HAP-1 (cell line): ENCODE results near the gene IGLL1.
A peak's percentile ranks its signal among the peaks of the same experiment; 100 is the strongest.
"Not testable (repeated sequence)": the region's sequence is repeated elsewhere in the genome, so short reads cannot be mapped to it uniquely, and the experiment has no call there.

Experiments
- DNase-seq, 2 experiments: peaks; one replicate each; pipeline ENCODE4 v3.0.0-alpha.2; 2016 to 2020; ENCODE audit warnings: low spot score in 2 of 2
- H3K27me3 ChIP-seq: fragments of 250-450 bp; sonication (Bioruptor Pico); 2 replicates; pipeline ENCODE4 v1.5.1; 2020; ENCODE audit warnings: low read depth, mild to moderate bottlenecking, moderate library complexity
- H3K36me3 ChIP-seq: fragments of 250-450 bp; sonication (Bioruptor Pico); replicated peaks from 2 replicates; pipeline ENCODE4 v1.5.1; 2020; ENCODE audit warnings: mild to moderate bottlenecking
- H3K4me1 ChIP-seq: fragments of 250-450 bp; sonication (Bioruptor Pico); 2 replicates; pipeline ENCODE4 v1.5.1; 2020; ENCODE audit warnings: mild to moderate bottlenecking
- H3K4me3 ChIP-seq: fragments of 250-450 bp; sonication (Bioruptor Pico); 2 replicates; pipeline ENCODE4 v1.5.1; 2020; ENCODE audit warnings: mild to moderate bottlenecking, moderate library complexity
- H3K9me3 ChIP-seq: fragments of 250-450 bp; sonication (Bioruptor Pico); 2 replicates; pipeline ENCODE4 v1.5.1; 2020; ENCODE audit warnings: mild to moderate bottlenecking, moderate library complexity
- in situ Hi-C: fragments of 300-500 bp; cut with MboI; formaldehyde crosslinking; loops from 3 replicates; pipeline ENCODE4 v1.14.3; 2020; ENCODE audit warnings: low sequenced_read_pairs, inconsistent platforms, mixed read lengths

IGLL1 gene

GRCh38 chr22:23549198-23549595 lies 30.9 kb downstream of the IGLL1 start:
- Histone ChIP-seq H3K4me1 (no peaks in the 10 kb centered on the region), H3K4me3 (no peak overlapping the region), H3K36me3 (no peaks in the 10 kb centered on the region), H3K9me3 (peaks cover 8% of the 10 kb centered on the region), H3K27me3 (no peaks in the 10 kb centered on the region)
- DNase-seq = no peak
- in situ Hi-C loops = loop anchor here (10.0 kb wide), 2 partner anchors 46 to 406 kb away; no protein-coding TSS in a partner anchor

- DNase-seq = no peak
- peaks cover 8% of the 10 kb centered on the region for H3K9me3 ChIP-seq
- no peaks in the 10 kb centered on the region for H3K27me3 ChIP-seq
- in situ Hi-C loops = loop anchor here (10.0 kb wide), 2 partner anchors 46 to 406 kb away; no protein-coding TSS in a partner anchor
- H3K4me3 ChIP-seq = no peak overlapping the region
- no peaks in the 10 kb centered on the region for H3K36me3 ChIP-seq
- H3K4me1 ChIP-seq = no peaks in the 10 kb centered on the region
Observed at GRCh38 chr22:23548501-23549197, 31.4 kb downstream of the IGLL1 start.

- H3K4me1 ChIP-seq = no peaks in the 10 kb centered on the region
- DNase-seq = no peak
- H3K27me3 ChIP-seq = no peaks in the 10 kb centered on the region; the same call in 1 of the 2 replicates
- in situ Hi-C loops = loop anchor here (10.0 kb wide), 2 partner anchors 47 to 407 kb away; no protein-coding TSS in a partner anchor
- H3K9me3 ChIP-seq = peaks cover 8% of the 10 kb centered on the region
- no peaks in the 10 kb centered on the region for H3K36me3 ChIP-seq
- no peak overlapping the region for H3K4me3 ChIP-seq
Observed at GRCh38 chr22:23547818-23548500, 32.1 kb downstream of the IGLL1 start.

- not testable (repeated sequence) for H3K36me3 ChIP-seq, H3K4me3 ChIP-seq, DNase-seq, H3K9me3 ChIP-seq, H3K4me1 ChIP-seq, H3K27me3 ChIP-seq
- in situ Hi-C loops = loop anchor here (10.0 kb wide), 2 partner anchors 47 to 407 kb away; no protein-coding TSS in a partner anchor
Observed at GRCh38 chr22:23547382-23547781, 32.7 kb downstream of the IGLL1 start.

DNA sequence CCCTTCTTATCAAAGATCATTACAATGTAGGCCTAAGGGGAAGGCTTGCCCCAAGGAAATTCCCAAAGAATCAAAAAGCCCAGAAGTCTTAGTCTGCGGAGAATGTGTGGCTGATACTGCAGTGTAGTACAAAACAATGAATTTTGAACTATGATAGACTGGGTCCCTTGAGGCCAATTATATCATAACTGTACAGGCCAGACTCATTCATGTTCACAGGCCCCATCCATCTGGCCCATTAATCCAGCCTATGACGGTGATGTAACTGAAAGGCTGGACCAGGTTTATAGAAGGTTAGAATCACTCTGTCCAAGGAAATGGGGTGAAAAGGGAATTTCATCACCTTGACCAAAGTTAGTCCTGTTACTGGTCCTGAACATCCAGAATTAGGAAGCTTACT lies 35.2 kb downstream of the IGLL1 start:
- H3K36me3 ChIP-seq = no peaks in the 10 kb centered on the region
- 0 out of 2 replicates have a peak, but pooled peaks cover 3% of the 10 kb centered on the region for H3K4me1 ChIP-seq
- in situ Hi-C loops = loop anchor here (10.0 kb wide), 2 partner anchors 50 to 410 kb away; no protein-coding TSS in a partner anchor
- no peak for DNase-seq
- H3K27me3 ChIP-seq = no peaks in the 10 kb centered on the region; the same call in 1 of the 2 replicates
- H3K4me3 ChIP-seq = no peak overlapping the region
- H3K9me3 ChIP-seq = peaks cover 8% of the 10 kb centered on the region

DNA sequence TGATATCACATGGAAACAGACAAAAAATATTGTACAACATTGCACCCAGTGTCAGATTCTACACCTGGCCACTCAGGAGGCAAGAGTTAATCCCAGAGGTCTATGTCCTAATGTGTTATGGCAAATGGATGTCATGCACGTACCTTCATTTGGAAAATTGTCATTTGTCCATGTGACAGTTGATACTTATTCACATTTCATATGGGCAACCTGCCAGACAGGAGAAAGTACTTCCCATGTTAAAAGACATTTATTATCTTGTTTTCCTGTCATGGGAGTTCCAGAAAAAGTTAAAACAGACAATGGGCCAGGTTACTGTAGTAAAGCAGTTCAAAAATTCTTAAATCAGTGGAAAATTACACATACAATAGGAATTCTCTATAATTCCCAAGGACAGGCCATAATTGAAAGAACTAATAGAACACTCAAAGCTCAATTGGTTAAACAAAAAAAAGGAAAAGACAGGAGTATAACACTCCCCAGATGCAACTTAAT lies 36.5 kb downstream of the IGLL1 start:
- in situ Hi-C loops = loop anchor here (10.0 kb wide), 2 partner anchors 51 to 411 kb away; no protein-coding TSS in a partner anchor
- H3K4me1 ChIP-seq = peaks cover 11% of the 10 kb centered on the region
- not testable (repeated sequence) for H3K27me3 ChIP-seq, H3K4me3 ChIP-seq, DNase-seq, H3K36me3 ChIP-seq, H3K9me3 ChIP-seq

DNA sequence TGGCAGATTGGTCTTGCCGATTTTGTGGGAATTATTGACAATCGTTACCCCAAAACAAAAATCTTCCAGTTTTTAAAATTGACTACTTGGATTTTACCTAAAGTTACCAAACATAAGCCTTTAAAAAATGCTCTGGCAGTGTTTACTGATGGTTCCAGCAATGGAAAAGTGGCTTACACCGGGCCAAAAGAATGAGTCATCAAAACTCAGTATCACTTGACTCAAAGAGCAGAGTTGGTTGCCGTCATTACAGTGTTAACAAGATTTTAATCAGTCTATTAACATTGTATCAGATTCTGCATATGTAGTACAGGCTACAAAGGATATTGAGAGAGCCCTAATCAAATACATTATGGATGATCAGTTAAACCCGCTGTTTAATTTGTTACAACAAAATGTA lies 37.2 kb downstream of the IGLL1 start:
- in situ Hi-C loops = loop anchor here (10.0 kb wide), 2 partner anchors 52 to 412 kb away; no protein-coding TSS in a partner anchor
- Histone ChIP-seq H3K4me3 (no peak overlapping the region), H3K4me1 (peaks cover 11% of the 10 kb centered on the region), H3K27me3 (no peaks in the 10 kb centered on the region; the same call in 1 of the 2 replicates), H3K9me3 (peaks cover 4% of the 10 kb centered on the region), H3K36me3 (no peaks in the 10 kb centered on the region)
- DNase-seq = no peak

- DNase-seq, H3K36me3 ChIP-seq, H3K9me3 ChIP-seq, H3K4me3 ChIP-seq, H3K27me3 ChIP-seq: not testable (repeated sequence)
- in situ Hi-C loops = loop anchor here (10.0 kb wide), 2 partner anchors 52 to 412 kb away; no protein-coding TSS in a partner anchor
- peaks cover 11% of the 10 kb centered on the region for H3K4me1 ChIP-seq
Observed at GRCh38 chr22:23542391-23542790, 37.7 kb downstream of the IGLL1 start.

DNA sequence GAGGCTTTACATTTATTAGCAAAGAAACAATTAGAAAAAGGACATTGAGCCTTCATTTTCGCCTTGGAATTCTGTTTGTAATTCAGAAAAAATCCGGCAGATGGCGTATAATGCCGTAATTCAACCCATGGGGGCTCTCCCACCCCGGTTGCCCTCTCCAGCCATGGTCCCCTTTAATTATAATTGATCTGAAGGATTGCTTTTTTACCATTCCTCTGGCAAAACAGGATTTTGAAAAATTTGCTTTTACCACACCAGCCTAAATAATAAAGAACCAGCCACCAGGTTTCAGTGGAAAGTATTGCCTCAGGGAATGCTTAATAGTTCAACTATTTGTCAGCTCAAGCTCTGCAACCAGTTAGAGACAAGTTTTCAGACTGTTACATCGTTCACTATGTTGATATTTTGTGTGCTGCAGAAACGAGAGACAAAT lies 38.2 kb downstream of the IGLL1 start:
- not testable (repeated sequence) for H3K4me3 ChIP-seq, H3K9me3 ChIP-seq, H3K27me3 ChIP-seq, H3K36me3 ChIP-seq
- in situ Hi-C loops = loop anchor here (10.0 kb wide), 2 partner anchors 53 to 413 kb away; no protein-coding TSS in a partner anchor
- DNase-seq = peak in 1 of 2 experiments; percentile 49
- H3K4me1 ChIP-seq = peaks cover 11% of the 10 kb centered on the region

DNA sequence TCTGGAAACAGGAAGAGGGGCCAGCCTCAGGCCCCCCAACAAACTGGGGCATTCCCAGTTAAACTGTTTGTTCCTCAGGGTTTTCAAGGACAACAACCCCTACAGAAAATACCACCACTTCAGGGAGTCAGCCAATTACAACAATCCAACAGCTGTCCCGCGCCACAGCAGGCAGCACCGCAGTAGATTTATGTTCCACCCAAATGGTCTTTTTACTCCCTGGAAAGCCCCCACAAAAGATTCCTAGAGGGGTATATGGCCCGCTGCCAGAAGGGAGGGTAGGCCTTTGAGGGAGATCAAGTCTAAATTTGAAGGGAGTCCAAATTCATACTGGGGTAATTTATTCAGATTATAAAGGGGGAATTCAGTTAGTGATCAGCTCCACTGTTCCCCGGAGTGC lies 39.3 kb downstream of the IGLL1 start:
- H3K4me1 ChIP-seq = peaks cover 20% of the 10 kb centered on the region
- not testable (repeated sequence) for H3K36me3 ChIP-seq, H3K27me3 ChIP-seq, DNase-seq, H3K4me3 ChIP-seq, H3K9me3 ChIP-seq
- in situ Hi-C loops = loop anchor here (10.0 kb wide), 2 partner anchors 54 to 414 kb away; no protein-coding TSS in a partner anchor

DNA sequence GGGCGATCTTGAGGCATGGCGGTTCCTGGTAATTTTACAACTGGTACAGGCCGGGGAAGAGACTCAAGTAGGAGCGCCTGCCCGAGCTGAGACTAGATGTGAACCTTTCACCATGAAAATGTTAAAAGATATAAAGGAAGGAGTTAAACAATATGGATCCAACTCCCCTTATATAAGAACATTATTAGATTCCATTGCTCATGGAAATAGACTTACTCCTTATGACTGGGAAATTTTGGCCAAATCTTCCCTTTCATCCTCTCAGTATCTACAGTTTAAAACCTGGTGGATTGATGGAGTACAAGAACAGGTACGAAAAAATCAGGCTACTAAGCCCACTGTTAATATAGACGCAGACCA lies 40.3 kb downstream of the IGLL1 start:
- peaks cover 25% of the 10 kb centered on the region for H3K4me1 ChIP-seq
- in situ Hi-C loops = loop anchor here (10.0 kb wide), 2 partner anchors 55 to 415 kb away; no protein-coding TSS in a partner anchor

DNA sequence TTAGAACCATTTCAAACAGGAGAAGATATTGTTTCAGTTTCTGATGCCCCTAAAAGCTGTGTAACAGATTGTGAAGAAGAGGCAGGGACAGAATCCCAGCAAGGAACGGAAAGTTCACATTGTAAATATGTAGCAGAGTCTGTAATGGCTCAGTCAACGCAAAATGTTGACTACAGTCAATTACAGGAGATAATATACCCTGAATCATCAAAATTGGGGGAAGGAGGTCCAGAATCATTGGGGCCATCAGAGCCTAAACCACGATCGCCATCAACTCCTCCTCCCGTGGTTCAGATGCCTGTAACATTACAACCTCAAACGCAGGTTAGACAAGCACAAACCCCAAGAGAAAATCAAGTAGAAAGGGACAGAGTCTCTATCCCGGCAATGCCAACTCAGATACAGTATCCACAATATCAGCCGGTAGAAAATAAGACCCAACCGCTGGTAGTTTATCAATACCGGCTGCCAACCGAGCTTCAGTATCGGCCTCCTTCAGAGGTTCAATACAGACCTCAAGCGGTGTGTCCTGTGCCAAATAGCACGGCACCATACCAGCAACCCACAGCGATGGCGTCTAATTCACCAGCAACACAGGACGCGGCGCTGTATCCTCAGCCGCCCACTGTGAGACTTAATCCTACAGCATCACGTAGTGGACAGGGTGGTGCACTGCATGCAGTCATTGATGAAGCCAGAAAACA lies 40.8 kb downstream of the IGLL1 start:
- DNase-seq = peak; percentile 59 to 85
- H3K4me3 ChIP-seq = no peak overlapping the region

More for the DNA sequence above, 40.3 kb downstream of the IGLL1 start:
- H3K4me3 ChIP-seq, H3K27me3 ChIP-seq, H3K36me3 ChIP-seq, DNase-seq, H3K9me3 ChIP-seq: not testable (repeated sequence)

DNA sequence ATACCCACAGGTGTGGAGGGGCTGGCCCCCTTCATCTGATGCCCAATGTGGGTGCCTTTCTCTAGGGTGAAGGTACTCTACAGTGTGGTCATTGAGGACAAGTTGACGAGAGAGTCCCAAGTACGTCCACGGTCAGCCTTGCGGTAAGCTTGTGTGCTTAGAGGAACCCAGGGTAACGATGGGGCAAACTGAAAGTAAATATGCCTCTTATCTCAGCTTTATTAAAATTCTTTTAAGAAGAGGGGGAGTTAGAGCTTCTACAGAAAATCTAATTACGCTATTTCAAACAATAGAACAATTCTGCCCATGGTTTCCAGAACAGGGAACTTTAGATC lies 41.4 kb downstream of the IGLL1 start:
- H3K27me3 ChIP-seq, DNase-seq, in situ Hi-C loops, H3K36me3 ChIP-seq, H3K4me3 ChIP-seq, H3K9me3 ChIP-seq: not testable (repeated sequence)
- H3K4me1 ChIP-seq = peaks cover 25% of the 10 kb centered on the region

More for the DNA sequence above, 40.8 kb downstream of the IGLL1 start:
- in situ Hi-C loops = no loop called here
- peaks cover 25% of the 10 kb centered on the region for H3K4me1 ChIP-seq
- H3K27me3 ChIP-seq = no peaks in the 10 kb centered on the region; the same call in 1 of the 2 replicates
- no peaks in the 10 kb centered on the region for H3K9me3 ChIP-seq
- no peaks in the 10 kb centered on the region for H3K36me3 ChIP-seq
